Activated CD4-positive, alpha-beta T cell treated with anti-CD3 and anti-CD28 coated beads for 24 hours (primary cell): ENCODE data around the gene SAMD9L.

Experiments
- DNase-seq, 2 donors: peaks; one replicate each; pipeline ENCODE4 v3.0.0-alpha.2; 2020; ENCODE audit warnings: low read depth in 2 of 2

SAMD9L gene

DNA sequence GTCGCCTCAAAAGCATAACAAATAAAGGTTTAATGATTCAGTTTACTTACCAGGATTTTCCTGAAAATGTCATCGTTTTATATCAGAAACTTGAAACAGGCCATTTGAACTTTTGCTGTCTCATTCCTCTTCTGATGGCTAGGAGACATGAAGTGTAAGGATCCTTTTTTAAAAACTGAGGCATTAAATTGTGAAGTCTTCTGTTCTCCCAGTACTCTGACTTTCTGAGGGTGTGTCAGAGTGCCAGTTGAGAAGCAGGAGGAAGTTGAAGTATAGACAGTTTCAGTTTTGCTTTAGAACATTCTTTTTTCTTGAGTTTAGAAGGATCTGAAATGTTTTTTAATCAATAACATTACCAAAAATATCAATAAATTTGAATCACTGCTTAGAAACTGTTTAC, at the start of gene SAMD9L:
Gene SAMD9L, minus strand, starts transcription at position 242 of the 400 bp plus-strand sequence. CDS start 12,414 bp downstream, outside the sequence.
- DNase-seq: no peak

DNA sequence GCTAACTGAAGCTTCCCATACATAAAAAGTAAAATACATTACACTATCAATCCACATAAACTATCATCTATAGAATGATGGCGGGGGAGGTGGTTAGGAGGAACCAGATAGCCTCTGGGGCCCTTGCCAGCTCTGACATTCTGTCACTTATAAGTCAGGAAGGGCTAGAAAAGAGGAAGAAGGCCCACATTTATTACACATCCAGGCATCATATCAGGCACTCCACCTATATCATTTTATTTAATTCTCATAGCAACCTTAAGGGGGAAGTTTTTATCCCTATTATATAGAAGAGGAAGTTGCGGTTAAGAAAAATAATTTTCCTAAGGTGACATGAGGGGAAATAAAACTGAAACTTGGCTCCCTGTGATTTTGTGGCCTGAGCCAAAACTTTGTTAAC, 48.2 kb upstream of the SAMD9L start:
- no peak for DNase-seq

- DNase-seq: no peak
These were observed 46.2 kb upstream of the SAMD9L start for GRCh38 chr7:93194386-93194785.

- no peak for DNase-seq
These were observed 40.9 kb upstream of the SAMD9L start for GRCh38 chr7:93188870-93189634.

DNA sequence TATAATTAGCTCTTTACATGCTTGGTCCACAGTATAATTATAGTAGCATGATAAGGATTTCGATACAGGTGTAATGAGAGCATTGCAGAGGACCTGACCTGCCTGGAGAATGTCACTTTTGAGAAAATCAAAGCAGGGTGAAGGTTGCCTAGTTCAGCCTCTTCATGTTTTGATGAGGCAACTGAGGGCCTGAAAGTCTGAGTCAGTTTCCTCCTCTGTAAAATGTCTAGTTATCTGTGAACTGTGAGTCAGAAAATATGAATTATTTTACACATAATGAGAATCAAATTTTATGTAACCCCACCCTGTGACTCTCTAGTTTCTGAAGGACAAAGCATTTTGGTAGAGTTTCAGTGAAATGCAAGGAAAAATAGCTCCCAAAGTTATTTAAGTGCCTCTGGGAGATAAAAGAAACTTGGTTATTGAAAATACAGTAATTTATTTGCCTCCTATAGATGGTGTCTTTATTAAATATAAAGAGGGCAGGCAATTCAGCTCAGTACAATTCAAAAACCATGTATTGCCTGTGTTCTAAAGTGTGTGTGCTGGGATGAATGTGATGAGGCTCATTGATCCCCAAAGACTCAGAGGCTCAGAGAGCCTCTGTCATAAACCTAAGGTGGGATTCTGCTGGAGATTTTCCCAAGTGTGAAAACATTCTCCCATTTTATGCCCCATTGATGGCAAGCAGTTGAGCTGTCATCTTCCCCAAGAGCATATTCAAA, 37.3 kb upstream of the SAMD9L start:
- no peak for DNase-seq

- no peak for DNase-seq
These were observed 31.0 kb upstream of the SAMD9L start for GRCh38 chr7:93179173-93179572.

DNA sequence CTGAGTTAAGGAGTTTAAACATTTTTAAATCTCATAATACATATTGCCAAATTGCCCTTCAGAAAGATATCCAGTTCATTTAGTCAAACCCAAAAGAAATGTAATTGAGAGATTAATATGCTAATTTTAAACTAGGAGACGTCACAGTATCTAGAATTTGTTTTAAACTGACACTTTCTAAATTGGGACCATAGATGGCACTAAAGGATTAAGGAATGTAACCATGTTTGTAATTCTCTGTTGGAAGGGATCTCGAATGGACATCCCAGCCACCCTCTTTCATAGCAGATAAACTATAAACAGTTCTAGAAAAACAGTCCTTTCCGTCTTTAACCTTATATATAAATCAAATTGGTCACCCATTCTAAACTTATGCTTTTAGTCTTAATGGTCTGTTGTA, 30.0 kb upstream of the SAMD9L start:
- no peak for DNase-seq

- DNase-seq: no peak
These were observed 28.9 kb upstream of the SAMD9L start for GRCh38 chr7:93176992-93177580.

- DNase-seq: no peak
These were observed 27.0 kb upstream of the SAMD9L start for GRCh38 chr7:93175219-93175618.

DNA sequence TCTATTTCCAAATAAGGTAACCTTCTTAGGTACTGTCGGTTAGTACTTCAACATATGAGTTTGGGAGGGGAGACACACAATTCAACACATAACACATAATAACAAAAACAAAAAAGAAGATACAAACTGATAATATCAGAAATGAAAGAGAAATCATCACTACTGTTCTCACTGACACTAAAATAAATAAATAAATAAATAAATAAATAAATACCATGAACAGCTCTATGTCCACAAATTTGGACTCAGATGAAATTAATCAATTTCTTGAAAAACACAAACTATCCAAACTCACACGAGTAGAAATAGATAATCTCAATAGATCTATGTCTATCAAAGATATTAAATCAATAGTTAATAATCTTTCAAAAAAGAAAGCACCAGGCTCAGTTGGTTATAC, 24.5 kb upstream of the SAMD9L start:
- no peak for DNase-seq

DNA sequence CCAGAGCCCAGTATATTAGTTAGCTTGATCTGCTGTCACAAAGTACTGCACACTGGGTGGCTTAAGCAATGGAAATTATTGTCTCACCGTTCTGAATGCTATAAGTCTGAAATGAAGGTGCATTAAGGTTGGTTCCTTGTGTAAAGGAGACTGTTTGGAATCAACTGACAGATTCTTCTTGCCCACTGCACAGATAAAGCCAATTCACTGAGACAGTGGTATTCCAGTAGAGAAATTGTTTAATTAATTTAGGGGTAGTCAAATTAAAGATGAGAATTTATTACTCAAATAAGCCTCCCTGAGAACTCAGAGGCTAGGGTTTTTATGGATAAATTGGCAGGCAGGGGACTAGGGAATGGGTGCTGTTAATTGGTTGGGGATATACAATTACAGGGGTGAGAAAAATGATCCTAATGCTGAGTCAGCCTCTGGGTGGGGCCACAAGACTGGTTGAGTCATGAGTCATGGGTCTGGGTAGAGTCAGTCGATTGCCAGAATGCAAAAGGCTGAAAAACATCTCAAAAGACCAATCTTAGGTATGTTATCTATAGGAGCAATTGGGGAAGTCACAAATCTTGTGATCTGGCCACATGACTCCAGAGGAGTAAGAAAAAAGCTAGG, 23.5 kb upstream of the SAMD9L start:
- DNase-seq: no peak

GRCh38 chr7:93165447-93165846, 17.3 kb upstream of the SAMD9L start:
- no peak for DNase-seq

- DNase-seq: no peak
These were observed 16.6 kb upstream of the SAMD9L start for GRCh38 chr7:93164766-93165165.

DNA sequence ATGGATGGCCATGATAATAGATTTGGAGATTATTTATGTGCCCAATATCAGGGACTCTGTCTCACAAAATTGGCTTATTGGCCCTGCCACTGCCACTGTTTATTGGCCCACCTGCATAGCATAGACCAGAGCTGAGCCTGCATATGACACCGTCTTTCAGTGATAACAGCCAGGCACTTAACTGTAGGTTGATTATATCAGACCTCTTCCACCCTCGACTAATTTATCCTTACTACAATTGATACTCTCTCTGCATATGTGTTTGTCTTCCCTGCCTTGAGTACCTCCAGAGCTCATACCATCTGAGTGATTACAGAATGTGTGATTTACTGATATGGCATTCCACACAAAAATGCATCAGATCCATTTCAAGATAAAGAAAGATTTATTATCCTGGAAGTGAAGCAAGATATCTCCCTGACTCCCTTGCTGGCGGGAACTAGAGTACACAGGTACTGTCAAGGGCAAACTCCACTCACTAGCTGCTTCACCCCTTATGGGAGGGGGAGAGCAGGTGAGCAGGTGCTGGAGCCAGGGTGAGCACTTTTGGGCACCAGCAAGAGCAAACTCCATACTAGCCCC, 13.1 kb upstream of the SAMD9L start:
- no peak for DNase-seq

- no peak for DNase-seq
These were observed 12.2 kb upstream of the SAMD9L start for GRCh38 chr7:93160410-93160809.

DNA sequence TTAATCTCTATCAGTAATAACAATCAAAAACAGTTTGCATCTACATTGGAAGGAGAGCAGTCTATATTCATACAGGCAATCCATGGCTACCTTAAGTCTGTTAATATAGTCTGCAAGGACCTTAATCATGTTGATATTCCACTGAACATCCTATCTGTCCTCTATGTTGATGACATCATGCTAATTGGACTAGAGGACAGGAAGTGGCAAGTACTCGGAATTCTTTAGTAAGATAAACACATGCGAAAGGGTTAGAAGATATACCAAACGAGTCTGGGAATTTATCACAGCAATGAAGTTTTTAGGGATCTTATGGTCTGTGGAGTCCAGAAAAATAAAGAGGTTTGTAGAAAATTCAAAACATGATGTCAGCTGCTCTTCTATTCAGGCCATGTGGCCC, 11.3 kb upstream of the SAMD9L start:
- DNase-seq: no peak

DNA sequence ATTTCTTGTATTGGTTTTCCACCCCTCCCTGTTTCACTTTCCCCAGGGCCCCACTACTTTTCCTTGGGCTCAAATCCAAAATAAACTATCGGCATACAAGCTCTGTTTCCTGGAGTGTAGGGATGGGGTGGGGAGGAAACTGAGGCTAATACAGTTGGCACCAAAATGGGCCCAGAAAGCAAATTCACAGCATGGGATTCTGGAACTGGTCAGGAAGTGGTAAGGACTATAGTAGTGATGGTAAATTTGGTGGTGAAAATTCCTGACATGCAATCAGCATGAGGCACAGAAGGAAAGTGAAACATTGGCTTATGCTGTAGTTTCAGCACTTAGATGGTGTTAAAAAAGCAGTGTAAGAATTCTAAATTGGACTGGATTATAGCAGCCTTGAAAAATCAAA, 8.7 kb upstream of the SAMD9L start:
- no peak for DNase-seq

GRCh38 chr7:93150200-93150835, 2.1 kb upstream of the SAMD9L start:
- no peak for DNase-seq

DNA sequence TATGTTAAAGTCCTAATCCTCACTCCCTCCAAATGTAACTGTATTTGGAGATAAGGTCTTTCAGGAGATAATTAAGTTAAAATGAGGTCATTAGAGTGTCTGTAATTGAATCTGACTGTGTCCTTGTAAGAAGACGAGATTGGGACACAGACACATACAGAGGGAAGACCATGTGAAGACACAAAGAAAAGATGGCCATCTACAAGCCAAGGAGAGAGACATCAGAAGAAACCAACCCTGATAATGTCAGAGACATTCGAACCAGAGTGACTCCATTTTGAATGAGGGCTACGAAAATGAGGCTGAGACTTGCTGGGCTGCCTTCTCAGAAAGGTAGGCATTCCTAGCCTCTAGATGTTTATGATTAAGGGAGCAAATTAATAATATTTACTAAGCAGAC, 542 bp upstream of the SAMD9L start:
- no peak for DNase-seq

- no peak for DNase-seq
These were observed 822 bp downstream of the SAMD9L start for GRCh38 chr7:93147363-93147762.

GRCh38 chr7:93146472-93147141, 1.6 kb downstream of the SAMD9L start:
- DNase-seq: no peak
